Vagina (tissue), 2 donors: ENCODE results near the gene PTMS. TPM values are rescaled to one million over a fixed set of nuclear protein-coding genes. Genes with fewer than 3 reads are reported as not detected.

ENCODE experiments used
- DNase-seq, 2 donors: peaks; one replicate each; pipeline ENCODE4 v3.0.0-alpha.2; 2017; ENCODE audit errors: extremely low spot score in 2 of 2
- H3K27ac ChIP-seq: fragments of 200-600 bp; sonication (generic); one replicate; pipeline ENCODE4 v1.5.1; 2019
- H3K27me3 ChIP-seq: fragments of 200-600 bp; sonication (generic); one replicate; pipeline ENCODE4 v1.5.1; 2019
- H3K36me3 ChIP-seq, 2 donors: fragments of 200-600 bp; sonication (generic); one replicate each; pipeline ENCODE4 v1.5.1; 2017 to 2019
- H3K4me1 ChIP-seq: fragments of 200-600 bp; sonication (generic); one replicate; pipeline ENCODE4 v1.5.1; 2019
- H3K4me3 ChIP-seq, 2 donors: fragments of 200-600 bp; sonication (generic); 1 replicate in 1 of 2; 2 replicates in 1 of 2; pipeline ENCODE4 v1.5.1; 2016 to 2019
- H3K9me3 ChIP-seq: fragments of 200-600 bp; sonication (generic); one replicate; pipeline ENCODE4 v1.5.1; 2019
- CTCF ChIP-seq, 3 experiments: fragments of 450-650 bp in 2 of 3; fragments of 200-600 bp in 1 of 3; sonication (generic) in 1 of 3; IDR thresholded peaks; one replicate each; pipeline ENCODE4 v1.5.1; 2017 to 2019; ENCODE audit warnings: antibody characterized with exemption in 3 of 3, mild to moderate bottlenecking in 2 of 3, moderate library complexity in 2 of 3
- POLR2A ChIP-seq, 2 donors: fragments of 450-650 bp; IDR thresholded peaks; one replicate each; pipeline ENCODE4 v1.6.1; 2017; ENCODE audit warnings: antibody characterized with exemption in 2 of 2, mild to moderate bottlenecking in 2 of 2, moderate library complexity in 2 of 2
- POLR2AphosphoS5 ChIP-seq, 2 donors: sonication (generic); formaldehyde crosslinking; IDR thresholded peaks; one replicate each; pipeline ENCODE4 v1.9.0; 2017; ENCODE audit warnings: antibody characterized with exemption in 2 of 2, mild to moderate bottlenecking in 2 of 2, low read depth in 1 of 2; ENCODE audit not compliant: insufficient read depth in 1 of 2
- intact Hi-C: fragments of 100-400 bp; cut with DNase I; formaldehyde crosslinking; loops from one replicate; pipeline ENCODE4 v1.15.1; 2023
- total RNA-seq: library from RNA; depleted of rRNA; stranded (reverse); fragments of >200 nt; gene quantifications from one replicate; pipeline ENCODE4 v1.2.3, GENCODE V29; 2016

The PTMS gene
- total RNA-seq, 1 donor from 2014 or later, result 132 TPM

GRCh38 chr12:6765048-6765633 lies 1.0 kb upstream of the PTMS start:
- Histone ChIP-seq H3K4me3 (peak overlapping the region; percentile 75 to 98), H3K27ac (peak overlapping the region; percentile 97), H3K27me3 (no peaks in the 10 kb centered on the region), H3K36me3 (peaks cover 0 to 9% of the 10 kb centered on the region in 2 donors), H3K9me3 (no peaks in the 10 kb centered on the region), H3K4me1 (peaks cover 55% of the 10 kb centered on the region)
- TF ChIP-seq POLR2A (IDR thresholded peaks at IDR 0.05) (no peak), CTCF (IDR thresholded peaks at IDR 0.05) (no peak), POLR2AphosphoS5 (IDR thresholded peaks at IDR 0.05; ENCODE audit: insufficient read depth in 1 of 2, low read depth in 1 of 2) (no peak)
- DNase-seq, result no peak
- intact Hi-C loops, result loop anchor here (5.0 kb wide), 1 partner anchor 62 kb away; the partner anchor contains the start of gene P3H3

- peaks cover 0 to 20% of the 10 kb centered on the region in 2 donors for H3K36me3 ChIP-seq
- intact Hi-C loops, result loop anchor here (5.0 kb wide), 1 partner anchor 61 kb away; the partner anchor contains the start of gene P3H3
- TF ChIP-seq POLR2A (IDR thresholded peaks at IDR 0.05) (peak in 1 of 2 donors; percentile 35), POLR2AphosphoS5 (IDR thresholded peaks at IDR 0.05; ENCODE audit: insufficient read depth in 1 of 2, low read depth in 1 of 2) (peak in 1 of 2 donors; percentile 68), CTCF (IDR thresholded peaks at IDR 0.05) (peak in 2 of 3 experiments; percentile 27 to 42)
- H3K4me1 ChIP-seq, result peaks cover 68% of the 10 kb centered on the region
- no peak for DNase-seq
- no peaks in the 10 kb centered on the region for H3K9me3 ChIP-seq
- peak overlapping the region; percentile 97 for H3K27ac ChIP-seq
- H3K27me3 ChIP-seq, result no peaks in the 10 kb centered on the region
- peak overlapping the region; percentile 75 to 98 for H3K4me3 ChIP-seq
Measured at GRCh38 chr12:6766651-6767349, 637 bp downstream of the PTMS start.

GRCh38 chr12:6767353-6768319 lies 1.5 kb downstream of the PTMS start:
- H3K4me1 ChIP-seq, result peaks cover 74% of the 10 kb centered on the region
- peak overlapping the region; percentile 75 to 98 for H3K4me3 ChIP-seq
- TF ChIP-seq POLR2A (IDR thresholded peaks at IDR 0.05), result no peak
- no peak for TF ChIP-seq CTCF (IDR thresholded peaks at IDR 0.05)
- no peak for TF ChIP-seq POLR2AphosphoS5 (IDR thresholded peaks at IDR 0.05; ENCODE audit: insufficient read depth in 1 of 2, low read depth in 1 of 2)
- H3K36me3 ChIP-seq, result peaks cover 0 to 20% of the 10 kb centered on the region in 2 donors
- no peaks in the 10 kb centered on the region for H3K9me3 ChIP-seq
- H3K27ac ChIP-seq, result peak overlapping the region; percentile 97
- H3K27me3 ChIP-seq, result no peaks in the 10 kb centered on the region
- DNase-seq, result no peak
- intact Hi-C loops, result loop anchor here (5.0 kb wide), 1 partner anchor 60 kb away; the partner anchor contains the start of gene P3H3

GRCh38 chr12:6768437-6768914 lies 2.3 kb downstream of the PTMS start:
- peak overlapping the region; percentile 97 for H3K27ac ChIP-seq
- TF ChIP-seq POLR2A (IDR thresholded peaks at IDR 0.05) (no peak), POLR2AphosphoS5 (IDR thresholded peaks at IDR 0.05; ENCODE audit: insufficient read depth in 1 of 2, low read depth in 1 of 2) (no peak), CTCF (IDR thresholded peaks at IDR 0.05) (no peak)
- intact Hi-C loops, result loop anchor here (5.0 kb wide), 1 partner anchor 59 kb away; the partner anchor contains the start of gene P3H3
- no peaks in the 10 kb centered on the region for H3K9me3 ChIP-seq
- peaks cover 0 to 20% of the 10 kb centered on the region in 2 donors for H3K36me3 ChIP-seq
- no peak for DNase-seq
- H3K4me3 ChIP-seq, result peak overlapping the region; percentile 75 to 98
- no peaks in the 10 kb centered on the region for H3K27me3 ChIP-seq
- peaks cover 66% of the 10 kb centered on the region for H3K4me1 ChIP-seq
